Fibroblast of skin of right biceps (primary cell): ENCODE results near the gene KCTD13.
"Not testable (repeated sequence)": the region's sequence is repeated elsewhere in the genome, so short reads cannot be mapped to it uniquely, and the experiment has no call there.

Experiments
- DNase-seq: peaks from one replicate; pipeline ENCODE4 v3.0.0-alpha.2; 2013

The KCTD13 gene

DNA sequence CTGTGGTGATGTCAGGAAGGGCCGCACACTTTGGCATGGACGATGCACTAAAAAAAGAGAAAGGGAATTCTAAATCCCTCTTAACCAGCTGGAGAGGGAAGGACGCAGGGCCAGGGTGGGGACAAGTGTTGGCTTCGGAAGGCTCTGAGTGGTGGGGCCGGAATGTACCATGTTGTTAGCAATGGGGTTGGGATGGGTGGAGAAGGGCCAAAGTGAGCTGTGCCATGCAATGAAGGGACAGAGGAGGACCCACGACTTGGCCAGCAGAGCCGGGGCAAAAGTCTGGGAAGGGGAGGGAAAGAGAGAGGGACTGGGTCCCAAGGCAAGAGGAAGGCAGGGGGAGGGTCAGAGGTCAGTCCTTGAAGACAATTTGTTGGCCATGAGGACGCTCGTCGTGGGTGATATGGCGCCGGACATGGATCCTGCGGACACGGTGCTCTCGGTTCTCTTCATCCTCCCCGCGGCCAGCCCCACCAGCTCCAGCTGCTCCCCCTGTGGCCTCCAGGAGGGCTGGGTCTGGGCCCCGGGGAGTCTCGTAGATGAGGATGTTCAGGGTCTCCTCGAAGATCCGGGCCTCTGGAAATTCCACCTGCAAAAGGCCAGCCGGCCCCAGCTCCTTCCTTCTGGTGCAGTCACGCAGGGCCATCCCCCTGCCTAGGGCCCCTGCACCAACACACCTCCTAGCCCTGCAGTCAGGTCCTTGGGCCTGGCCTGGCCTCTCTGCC lies 19.3 kb downstream of the KCTD13 start:
- DNase-seq, result no peak

GRCh38 chr16:29905668-29906067 lies 20.4 kb downstream of the KCTD13 start:
- no peak for DNase-seq

DNA sequence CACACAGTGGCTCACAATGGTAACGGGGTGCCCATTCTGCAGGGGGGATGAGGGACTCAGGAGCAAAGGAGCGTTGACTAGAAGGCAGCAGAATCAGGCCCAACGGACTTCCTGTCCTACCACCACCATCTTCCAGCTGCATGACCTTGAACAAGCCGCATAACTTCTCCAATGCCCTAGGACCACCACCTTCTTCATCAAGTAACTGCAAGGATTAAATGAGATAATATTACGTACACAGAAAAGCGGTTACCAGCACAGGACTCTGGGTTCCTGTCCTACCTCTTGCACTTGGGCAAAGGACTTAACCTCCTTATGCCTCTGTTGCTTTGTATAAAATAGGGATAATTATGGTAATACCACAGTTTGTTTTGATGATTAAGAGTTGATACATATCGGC lies 21.1 kb downstream of the KCTD13 start:
- no peak for DNase-seq

- DNase-seq, result no peak
These were observed 22.4 kb downstream of the KCTD13 start for GRCh38 chr16:29903590-29903989.

GRCh38 chr16:29901607-29901945 lies 24.4 kb downstream of the KCTD13 start:
- no peak for DNase-seq

GRCh38 chr16:29900888-29901606 lies 25.0 kb downstream of the KCTD13 start:
- DNase-seq, result no peak

- DNase-seq, result peak; percentile 80
These were observed 25.7 kb downstream of the KCTD13 start, which contains the start of gene ASPHD1 for GRCh38 chr16:29900102-29900887. ASPHD1 (plus strand) TSS chr16:29900488; CDS start chr16:29900972, 484 bp downstream.

- DNase-seq, result peak; percentile 83
These were observed 26.4 kb downstream of the KCTD13 start, which contains the start of gene SEZ6L2 for GRCh38 chr16:29899516-29900101. SEZ6L2 (minus strand) TSS chr16:29899550; CDS start chr16:29899019, 531 bp downstream.

- DNase-seq, result no peak
These were observed 27.1 kb downstream of the KCTD13 start for GRCh38 chr16:29898804-29899515.

DNA sequence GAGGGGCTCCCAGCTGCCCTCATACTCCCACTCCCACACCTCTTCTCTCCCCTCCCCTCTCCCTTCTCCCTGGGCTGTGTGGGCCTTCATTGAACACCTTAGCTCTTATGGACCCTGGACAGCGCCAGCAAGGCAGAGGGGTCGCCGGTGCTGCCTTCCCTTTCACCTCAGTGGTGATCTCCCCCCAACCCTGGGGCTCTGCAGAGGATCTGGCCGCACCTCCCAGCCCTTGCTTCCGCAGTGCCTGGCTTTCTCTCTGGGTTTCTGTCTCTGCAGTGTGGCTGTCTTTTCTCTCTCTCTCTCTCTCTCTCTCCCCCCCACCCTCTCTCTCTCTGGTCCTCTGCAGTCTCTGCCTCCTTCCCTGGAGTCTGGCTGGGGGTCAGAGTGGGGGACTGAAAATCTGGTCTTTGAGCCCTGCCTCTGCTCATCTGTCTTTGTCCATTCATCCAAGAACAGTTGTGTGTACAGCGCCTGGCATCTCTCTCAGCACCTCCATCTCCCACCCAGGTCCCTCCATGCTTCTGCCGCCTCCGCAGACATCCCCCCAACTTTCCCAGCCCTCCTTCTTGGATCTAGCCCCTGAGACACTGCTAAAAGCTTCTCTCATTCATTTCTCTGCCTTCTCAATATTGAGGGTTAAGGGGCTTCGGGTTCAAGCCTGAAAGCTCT lies 27.8 kb downstream of the KCTD13 start:
- no peak for DNase-seq

DNA sequence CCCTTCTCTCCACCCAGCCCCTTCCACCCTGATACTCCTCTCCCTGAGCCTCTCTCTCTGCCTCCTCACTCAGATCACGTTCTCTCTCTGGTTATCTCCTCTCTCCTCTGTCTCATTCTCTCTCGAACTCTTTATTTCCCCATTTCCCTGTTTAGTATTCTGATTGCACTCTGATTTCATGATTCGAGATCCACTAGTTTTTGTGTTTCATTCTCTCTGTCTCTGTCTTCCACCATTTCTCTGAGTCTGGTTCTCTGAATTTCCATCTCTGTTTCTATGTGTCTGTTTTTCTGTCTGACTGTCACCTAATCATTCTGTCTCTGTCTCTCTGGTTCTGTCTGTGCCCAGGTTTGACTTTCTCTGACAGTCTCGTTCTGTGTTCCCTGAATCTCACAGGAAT lies 28.7 kb downstream of the KCTD13 start:
- DNase-seq, result no peak

DNA sequence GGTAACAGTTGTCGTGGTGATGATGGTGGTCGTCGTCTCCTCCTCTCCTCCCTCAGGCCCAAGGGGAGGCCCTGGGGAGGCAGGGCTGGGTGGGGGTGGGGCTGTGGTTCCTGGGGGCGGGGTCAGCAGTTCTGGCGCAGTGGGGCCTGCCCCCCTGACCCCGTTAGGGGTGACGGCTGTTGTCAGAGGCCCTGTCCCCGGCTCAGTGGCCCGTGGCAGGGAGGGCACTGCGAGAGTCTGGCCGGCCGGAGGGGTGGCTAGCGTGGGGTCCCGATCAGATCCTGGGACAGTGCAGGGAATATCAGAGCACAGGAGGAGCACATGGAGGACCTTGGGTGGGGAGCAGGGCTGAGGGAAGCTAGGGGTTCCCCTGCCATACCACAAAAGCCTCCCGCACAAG lies 29.2 kb downstream of the KCTD13 start:
- DNase-seq, result no peak

GRCh38 chr16:29894352-29894751 lies 31.7 kb downstream of the KCTD13 start:
- no peak for DNase-seq

GRCh38 chr16:29893553-29893952 lies 32.5 kb downstream of the KCTD13 start:
- no peak for DNase-seq

DNA sequence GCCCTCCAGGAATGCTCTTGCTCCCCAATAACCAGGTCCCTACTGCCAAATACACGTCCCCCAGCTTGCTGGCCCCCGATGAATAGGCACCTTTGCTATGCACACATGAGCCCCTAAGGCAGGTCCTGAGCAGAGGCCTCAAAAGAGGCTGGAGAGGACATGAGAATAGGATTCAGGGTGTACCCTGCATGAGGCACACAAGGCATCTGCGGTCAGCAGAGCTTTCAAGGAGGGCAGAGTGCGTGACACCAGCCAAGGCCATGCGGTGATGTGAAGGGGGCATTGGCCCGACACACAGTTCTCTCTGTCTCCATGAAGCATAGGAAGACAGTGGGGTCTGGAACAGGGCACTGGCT lies 33.6 kb downstream of the KCTD13 start:
- no peak for DNase-seq

GRCh38 chr16:29891525-29892457 lies 34.2 kb downstream of the KCTD13 start:
- no peak for DNase-seq

DNA sequence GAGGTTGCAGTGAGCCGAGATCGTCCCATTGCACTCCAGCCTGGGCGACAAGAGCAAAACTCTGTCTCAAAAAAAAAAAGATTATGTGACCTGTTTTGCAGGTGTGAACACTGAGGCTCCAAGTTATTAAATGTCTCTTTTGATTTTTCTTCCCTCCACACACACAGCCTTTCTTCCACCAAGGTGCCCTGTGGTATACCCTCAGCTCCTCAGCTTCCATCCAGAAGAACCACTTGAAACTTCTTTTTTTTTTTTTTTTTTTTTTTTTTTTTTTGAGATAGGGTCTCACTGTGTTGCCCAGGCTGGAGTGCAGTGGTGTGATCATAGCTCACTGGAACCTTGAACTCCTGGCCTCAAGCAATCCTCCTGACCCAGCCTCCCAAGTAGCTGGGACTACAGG lies 36.7 kb downstream of the KCTD13 start:
- DNase-seq, result not testable (repeated sequence)

- no peak for DNase-seq
These were observed 42.0 kb downstream of the KCTD13 start for GRCh38 chr16:29883987-29884386.

GRCh38 chr16:29881050-29881449 lies 45.0 kb downstream of the KCTD13 start:
- no peak for DNase-seq

- DNase-seq, result no peak
These were observed 47.9 kb downstream of the KCTD13 start for GRCh38 chr16:29878172-29878571.
